Endothelial cell of umbilical vein (primary cell): Measurements from ENCODE around the gene GJB3. TPM values are rescaled to one million over a fixed set of nuclear protein-coding genes. Genes with fewer than 3 reads are reported as not detected.
A peak's percentile ranks its signal among the peaks of the same experiment; 100 is the strongest.

Experiments
- BruUV-seq: library from RNA; stranded (reverse); fragments of 400-500 nt; replicated peaks from 2 replicates; lab custom pipeline; 2021; lab: Mats Ljungman, UMichigan
- CTCF ChIA-PET: fragments of 300-600, 350-600 bp; sonication (Branson Sonifier 250); formaldehyde crosslinking; loops from one replicate; lab custom pipeline; 2021; ENCODE audit warnings: antibody characterized with exemption, inconsistent platforms; lab: Charles Lee
- POLR2A ChIA-PET: fragments of 300-600, 350-600 bp; sonication (Branson Sonifier 250); formaldehyde crosslinking; loops from one replicate; lab custom pipeline; 2021; ENCODE audit warnings: antibody characterized with exemption, inconsistent platforms; lab: Charles Lee
- DNase-seq: peaks from one replicate; pipeline ENCODE4 v3.0.0-alpha.2; 2011; ENCODE audit warnings: low read depth, low spot score
- FAIRE-seq: peaks from 2 replicates; lab custom pipeline; 2011; peaks lifted over from hg19 to GRCh38; lab: Jason Lieb, UNC
- H2AFZ ChIP-seq: 2 replicates; pipeline ENCODE4 v1.6.0; 2012; ENCODE audit warnings: low read depth, low read length, control low read depth, inconsistent platforms
- H3K27ac ChIP-seq: 2 replicates; pipeline ENCODE4 v1.5.1; 2011; ENCODE audit warnings: low read depth, mild to moderate bottlenecking, control low read depth, low read length, moderate library complexity; ENCODE audit not compliant: insufficient read depth
- H3K27me3 ChIP-seq, 2 experiments: 2 replicates each; pipeline versions ENCODE4 v1.6.0 to v1.6.1; 2011; ENCODE audit warnings: low read length in 2 of 2, mixed read lengths in 1 of 2; ENCODE audit not compliant: control insufficient read depth in 2 of 2, insufficient read depth in 2 of 2
- H3K36me3 ChIP-seq, 2 experiments: 2 replicates in 1 of 2; 3 replicates in 1 of 2; pipeline ENCODE4 v1.5.1; 2011; ENCODE audit warnings: low read length in 2 of 2, mild to moderate bottlenecking in 1 of 2, moderate library complexity in 1 of 2; ENCODE audit not compliant: control insufficient read depth in 2 of 2, insufficient read depth in 2 of 2; ENCODE audit errors: extremely low read depth in 1 of 2
- H3K4me1 ChIP-seq: 3 replicates; pipeline ENCODE4 v1.5.1; 2011; ENCODE audit warnings: mild to moderate bottlenecking, low read length; ENCODE audit not compliant: control insufficient read depth, insufficient read depth; ENCODE audit errors: extremely low read depth
- H3K4me2 ChIP-seq: 2 replicates; pipeline ENCODE4 v1.6.1; 2011; ENCODE audit warnings: low read length, control low read depth, mixed read lengths; ENCODE audit not compliant: insufficient read depth
- H3K4me3 ChIP-seq, 3 experiments: fragments of 200-600 bp in 1 of 3; sonication (generic), shearing (Covaris generic) in 1 of 3; replicated peaks in 1 of 3; 2 replicates each; pipeline ENCODE4 v1.5.1; 2011 to 2016; ENCODE audit warnings: control low read depth in 3 of 3, low read length in 3 of 3, mild to moderate bottlenecking in 2 of 3, inconsistent platforms in 1 of 3, low read depth in 1 of 3, moderate library complexity in 1 of 3; ENCODE audit not compliant: insufficient read depth in 1 of 3
- H3K79me2 ChIP-seq: 2 replicates; pipeline ENCODE4 v1.6.0; 2012; ENCODE audit warnings: low read length, inconsistent platforms; ENCODE audit not compliant: control insufficient read depth, insufficient read depth
- H3K9ac ChIP-seq: replicated peaks from 2 replicates; pipeline ENCODE3; 2011; ENCODE audit warnings: low read length, control low read depth; ENCODE audit not compliant: insufficient read depth; ENCODE audit errors: extremely low read depth
- H3K9me1 ChIP-seq: replicated peaks from 3 replicates; pipeline ENCODE4 v1.6.0; 2011; ENCODE audit warnings: mild to moderate bottlenecking, low read length; ENCODE audit not compliant: control insufficient read depth, insufficient read depth; ENCODE audit errors: extremely low read depth
- H3K9me3 ChIP-seq: replicated peaks from 2 replicates; pipeline ENCODE4 v1.5.1; 2012; ENCODE audit warnings: low read length, inconsistent platforms; ENCODE audit not compliant: control insufficient read depth, insufficient read depth
- H4K20me1 ChIP-seq: replicated peaks from 2 replicates; pipeline ENCODE3; 2011; ENCODE audit warnings: mild to moderate bottlenecking, low read length; ENCODE audit not compliant: control insufficient read depth, insufficient read depth; ENCODE audit errors: extremely low read depth
- EZH2 ChIP-seq: IDR thresholded peaks from 2 replicates; pipeline ENCODE4 v1.6.1; 2012; ENCODE audit warnings: borderline replicate concordance, low read depth, mild to moderate bottlenecking, moderate library complexity, low read length, inconsistent platforms; ENCODE audit not compliant: severe bottlenecking
- FOS ChIP-seq: IDR thresholded peaks from 2 replicates; pipeline ENCODE4 v1.6.1; 2011; ENCODE audit warnings: mild to moderate bottlenecking, low read length, moderate library complexity, borderline replicate concordance; ENCODE audit not compliant: insufficient read depth
- GATA2 ChIP-seq: IDR thresholded peaks from 2 replicates; pipeline ENCODE4 v1.7.0; 2011; ENCODE audit warnings: low read depth, mild to moderate bottlenecking, moderate library complexity, mixed read lengths, low read length; ENCODE audit not compliant: insufficient read length, insufficient read depth
- dilution Hi-C: fragments of 300-500 bp; cut with MboI; formaldehyde crosslinking; loops from one replicate; pipeline ENCODE4 v1.15.0; 2019; ENCODE audit warnings: low sequenced_read_pairs; ENCODE audit not compliant: extremely low pct_ligation_motif_present
- intact Hi-C: fragments of 100-400 bp; cut with micrococcal nuclease; formaldehyde crosslinking; loops from one replicate; pipeline ENCODE4 v1.10.0; 2022
- polyA plus RNA-seq, 4 experiments: library from polyadenylated mRNA; depleted of rRNA in 3 of 4; stranded (reverse) in 3 of 4; unstranded in 1 of 4; fragments of >200 nt; gene quantifications; 2 replicates each; pipeline versions ENCODE4 v1.2.1 to v1.2.3, GENCODE V29; 2011 to 2012; ENCODE audit warnings: missing spikeins in 1 of 4
- total RNA-seq: library from RNA; stranded (reverse); gene quantifications from 2 replicates; pipeline ENCODE4 v1.2.3, GENCODE V29; 2021
- TF ChIP-seq, protein P1 (sequence below), 2 donors: IDR thresholded peaks; 1 replicate in 1 of 2; 2 replicates in 1 of 2; pipeline ENCODE4 v1.5.1; 2011; ENCODE audit warnings: low read length in 2 of 2, mild to moderate bottlenecking in 2 of 2, moderate library complexity in 2 of 2, control low read depth in 1 of 2, inconsistent platforms in 1 of 2, low read depth in 1 of 2; ENCODE audit not compliant: insufficient read depth in 1 of 2; ENCODE audit errors: extremely low read depth in 1 of 2

The GJB3 gene
- total and polyA plus RNA-seq, 2 donors (not counting 3 experiments of a cell fraction or from before 2014, with no cell fraction given): not detected

- dilution Hi-C loops: no loop called here
- H3K36me3 ChIP-seq: no peaks in the 10 kb centered on the region
- no peak overlapping the region for H3K4me3 ChIP-seq
- ChIA-PET CTCF (interaction anchor here (0.5 to 1.2 kb wide), 2 partner anchors 71 to 673 kb away, joined by 3 to 12 read pairs; no protein-coding TSS in a partner anchor), POLR2A (no interaction called here)
- no peaks in the 10 kb centered on the region for H3K79me2 ChIP-seq
- H3K9me3 ChIP-seq: no peaks in the 10 kb centered on the region
- no peak overlapping the region for H3K27ac ChIP-seq
- H3K4me2 ChIP-seq: no peak overlapping the region
- DNase-seq (no peak), FAIRE-seq (no peak)
- peaks cover 27 to 33% of the 10 kb centered on the region in 2 experiments for H3K27me3 ChIP-seq
- intact Hi-C loops: no loop called here
- H3K4me1 ChIP-seq: no peaks in the 10 kb centered on the region
- no peak overlapping the region for H2AFZ ChIP-seq
- H3K9me1 ChIP-seq: no peaks in the 10 kb centered on the region
- TF ChIP-seq FOS (no peak), EZH2 (peak; percentile 43), GATA2 (no peak)
- TF ChIP-seq, protein P1, sequence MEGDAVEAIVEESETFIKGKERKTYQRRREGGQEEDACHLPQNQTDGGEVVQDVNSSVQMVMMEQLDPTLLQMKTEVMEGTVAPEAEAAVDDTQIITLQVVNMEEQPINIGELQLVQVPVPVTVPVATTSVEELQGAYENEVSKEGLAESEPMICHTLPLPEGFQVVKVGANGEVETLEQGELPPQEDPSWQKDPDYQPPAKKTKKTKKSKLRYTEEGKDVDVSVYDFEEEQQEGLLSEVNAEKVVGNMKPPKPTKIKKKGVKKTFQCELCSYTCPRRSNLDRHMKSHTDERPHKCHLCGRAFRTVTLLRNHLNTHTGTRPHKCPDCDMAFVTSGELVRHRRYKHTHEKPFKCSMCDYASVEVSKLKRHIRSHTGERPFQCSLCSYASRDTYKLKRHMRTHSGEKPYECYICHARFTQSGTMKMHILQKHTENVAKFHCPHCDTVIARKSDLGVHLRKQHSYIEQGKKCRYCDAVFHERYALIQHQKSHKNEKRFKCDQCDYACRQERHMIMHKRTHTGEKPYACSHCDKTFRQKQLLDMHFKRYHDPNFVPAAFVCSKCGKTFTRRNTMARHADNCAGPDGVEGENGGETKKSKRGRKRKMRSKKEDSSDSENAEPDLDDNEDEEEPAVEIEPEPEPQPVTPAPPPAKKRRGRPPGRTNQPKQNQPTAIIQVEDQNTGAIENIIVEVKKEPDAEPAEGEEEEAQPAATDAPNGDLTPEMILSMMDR (IDR thresholded peaks at IDR 0.05; ENCODE audit: extremely low read depth in 1 of 2, insufficient read depth in 1 of 2, low read depth in 1 of 2, low read length in 2 of 2): peak in 1 of 2 donors; percentile 1
- H3K9ac ChIP-seq: no peak overlapping the region
- H4K20me1 ChIP-seq: no peaks in the 10 kb centered on the region
- no TSS peak for BruUV-seq
These were observed 904 bp downstream of the GJB3 start for GRCh38 chr1:34781844-34782391.
